DMS114 treated with DMSO at 0.1 percent for 48 hours (cell line): Measurements from ENCODE around the gene ZNF195.
"Not testable (repeated sequence)": the region's sequence is repeated elsewhere in the genome, so short reads cannot be mapped to it uniquely, and the experiment has no call there.

ENCODE experiments used
- DNase-seq: peaks from one replicate; lab custom pipeline; 2025; ENCODE audit not compliant: unreplicated experiment; lab: John Stamatoyannopoulos, UW

ZNF195 gene

DNA sequence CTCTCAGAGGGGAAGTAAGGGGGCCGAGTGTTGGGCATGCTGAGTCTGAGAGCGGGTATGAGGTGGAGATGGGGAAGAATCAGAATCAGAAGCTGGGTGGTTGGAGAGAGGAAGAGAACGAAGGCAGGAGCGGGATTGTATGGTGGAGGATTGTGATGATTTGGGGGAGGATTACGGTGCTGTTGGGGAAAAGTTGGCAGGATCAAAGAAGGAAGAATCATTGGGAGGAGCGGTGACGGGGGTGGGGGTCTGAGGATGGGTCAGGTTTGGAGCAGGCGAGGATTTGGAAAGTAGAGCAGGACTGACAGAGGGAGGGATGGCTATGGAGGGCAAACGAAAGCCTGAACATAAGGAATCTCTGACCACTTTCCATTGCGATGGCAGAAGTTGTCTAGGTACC, 22.1 kb downstream of the ZNF195 start:
- no peak for DNase-seq

- no peak for DNase-seq
Measured at GRCh38 chr11:3353066-3353465, 25.9 kb downstream of the ZNF195 start.

DNA sequence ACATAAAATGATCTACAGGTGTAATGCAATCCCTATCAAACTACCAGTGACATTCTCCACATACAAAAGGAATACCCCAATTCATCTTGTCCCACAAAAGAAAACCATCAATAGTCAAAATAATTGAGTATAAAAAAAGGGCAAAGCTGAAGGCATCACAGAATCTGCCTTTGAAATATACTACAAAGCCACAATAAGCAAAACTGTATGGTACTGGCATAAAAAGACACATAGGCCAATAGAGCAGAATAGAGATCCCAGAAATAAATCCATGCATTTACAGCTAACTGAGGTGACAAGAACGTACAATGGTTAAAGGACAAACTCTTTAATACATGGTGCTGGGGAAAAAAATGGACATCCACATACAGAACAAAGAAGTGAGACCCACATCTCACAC, 31.8 kb downstream of the ZNF195 start:
- DNase-seq, result no peak

DNA sequence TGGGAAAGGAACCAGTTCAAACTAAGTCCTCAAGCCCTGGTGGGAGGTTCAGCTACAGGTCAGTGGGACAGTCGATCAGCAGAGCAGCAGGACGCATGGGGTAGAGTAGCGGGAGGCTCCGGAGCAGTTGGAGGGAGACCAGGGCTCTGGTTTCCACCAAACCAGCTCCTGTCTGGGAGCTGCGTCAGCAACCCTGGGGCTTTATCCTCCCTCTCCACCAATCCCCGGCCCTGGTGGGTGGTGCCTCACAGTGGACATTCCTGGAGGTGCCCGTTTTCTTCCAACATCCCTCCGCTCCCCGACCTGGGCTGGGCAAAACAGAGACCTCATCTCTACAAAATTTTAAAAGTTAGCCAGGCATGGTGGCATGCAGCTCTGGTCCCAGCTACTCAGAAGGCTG, 32.4 kb downstream of the ZNF195 start:
- DNase-seq, result no peak

- DNase-seq, result no peak
Measured at GRCh38 chr11:3345736-3346135, 33.2 kb downstream of the ZNF195 start.

GRCh38 chr11:3344327-3345174, 34.4 kb downstream of the ZNF195 start:
- no peak for DNase-seq

GRCh38 chr11:3342709-3343108, 36.2 kb downstream of the ZNF195 start:
- no peak for DNase-seq

DNA sequence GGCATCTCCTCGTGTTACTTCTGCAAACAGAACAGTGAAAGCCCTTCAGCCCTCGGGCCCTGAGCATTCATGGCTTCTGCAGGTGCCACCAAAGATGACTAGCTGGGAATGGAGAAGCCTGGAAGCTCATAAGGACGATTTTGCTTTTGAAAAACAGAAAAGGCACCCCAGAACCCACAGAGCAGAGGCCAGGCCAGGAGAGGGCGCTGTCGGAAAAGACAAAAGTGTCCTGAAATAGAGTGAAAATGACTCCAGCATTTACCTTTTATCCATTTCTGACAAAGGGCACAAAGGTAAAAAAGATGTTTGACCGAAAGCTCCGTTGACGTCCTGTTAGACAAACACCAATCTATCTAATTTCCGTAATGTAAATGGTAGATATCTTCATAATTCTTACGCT, 37.6 kb downstream of the ZNF195 start:
- no peak for DNase-seq

DNA sequence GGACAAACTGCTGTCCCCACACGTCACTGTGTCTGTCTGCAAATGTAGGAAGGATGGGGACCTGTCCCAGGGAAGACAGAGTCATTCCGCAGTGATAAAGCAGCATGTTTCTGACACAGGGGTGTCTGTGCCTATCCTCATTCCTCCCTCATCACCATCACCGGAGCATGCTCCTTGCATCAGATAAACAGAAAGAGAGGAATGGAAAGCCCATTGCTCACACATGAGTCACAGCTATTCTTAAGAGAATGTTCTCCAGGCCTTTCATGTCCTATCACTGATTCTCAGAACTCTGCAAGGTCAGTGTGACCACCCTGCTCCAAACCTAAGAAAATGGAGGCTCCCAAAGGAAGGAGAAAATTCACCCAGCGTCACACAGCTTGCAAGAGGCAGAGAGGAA, 38.9 kb downstream of the ZNF195 start:
- DNase-seq, result no peak

DNA sequence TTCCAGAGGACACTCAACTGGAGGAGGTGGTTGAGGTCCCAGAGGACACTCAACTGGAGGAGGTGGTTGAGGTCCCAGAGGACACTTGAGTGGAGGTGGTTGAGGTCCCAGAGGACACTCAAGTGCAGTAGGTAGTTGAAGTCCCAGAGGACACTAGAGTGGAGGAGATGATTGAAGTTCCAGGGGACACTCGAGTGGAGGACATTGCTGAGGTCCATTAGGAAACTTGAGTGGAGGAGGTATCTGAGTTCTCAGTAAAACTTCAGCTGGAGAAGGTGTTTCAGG, 39.7 kb downstream of the ZNF195 start:
- DNase-seq, result no peak

- no peak for DNase-seq
Measured at GRCh38 chr11:3338569-3339339, 40.2 kb downstream of the ZNF195 start.

DNA sequence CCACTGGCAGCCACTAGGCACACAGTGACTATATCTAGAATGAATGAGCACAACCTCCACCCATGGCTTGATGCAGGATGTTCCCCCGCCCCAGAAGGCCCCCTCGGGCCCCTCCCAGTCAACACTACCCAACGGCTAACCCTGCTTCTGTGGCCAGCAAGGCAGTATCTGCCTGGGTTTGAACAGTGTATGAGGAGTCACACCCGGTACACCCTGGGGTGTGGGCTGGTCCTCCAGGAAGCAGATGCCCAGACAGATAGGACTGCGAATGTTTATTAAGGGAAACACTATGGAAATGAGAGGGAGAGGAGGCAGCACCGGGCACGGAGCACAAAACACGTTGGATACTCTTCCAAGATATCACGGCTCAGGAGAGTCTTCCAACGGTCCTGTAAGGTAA, 42.5 kb downstream of the ZNF195 start:
- DNase-seq, result not testable (repeated sequence)

DNA sequence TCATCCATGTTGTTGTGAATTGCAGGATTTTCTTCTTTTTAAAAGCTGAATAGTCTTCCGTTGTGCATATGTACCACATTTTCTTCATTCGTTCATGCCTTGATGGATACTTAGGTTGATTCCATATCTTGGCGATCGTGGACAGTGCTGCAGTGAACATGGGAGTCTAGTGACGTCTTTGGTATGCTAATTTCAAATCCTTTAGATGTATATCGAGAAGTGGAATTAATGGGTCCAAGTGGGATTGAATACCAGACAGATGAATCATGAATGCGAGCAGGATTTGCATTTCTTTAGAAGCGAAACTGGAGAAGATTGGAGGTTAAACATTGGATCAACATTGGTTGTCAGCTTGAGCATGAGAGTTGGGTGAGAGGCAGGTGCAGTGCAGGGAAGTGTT, 45.8 kb downstream of the ZNF195 start:
- not testable (repeated sequence) for DNase-seq

DNA sequence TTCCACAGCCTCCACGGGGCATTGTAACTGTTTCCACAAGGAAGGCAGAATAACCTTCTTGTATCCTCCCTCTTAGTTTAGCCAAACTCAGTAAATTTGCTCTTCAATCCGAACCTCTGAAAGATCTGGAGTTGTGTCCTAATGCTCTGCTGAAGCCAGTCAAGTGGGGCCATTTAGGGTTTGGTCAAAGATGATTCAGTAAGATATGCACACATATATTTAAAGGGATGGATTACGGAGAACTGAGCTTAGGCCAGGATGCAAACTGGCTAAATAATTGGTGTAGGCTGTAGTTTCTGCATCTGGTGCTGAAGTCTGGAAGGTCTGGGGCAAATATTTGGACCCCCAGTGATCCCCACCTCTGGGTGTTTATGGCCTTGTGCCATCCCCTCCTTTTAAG, 47.9 kb downstream of the ZNF195 start:
- DNase-seq, result not testable (repeated sequence)

DNA sequence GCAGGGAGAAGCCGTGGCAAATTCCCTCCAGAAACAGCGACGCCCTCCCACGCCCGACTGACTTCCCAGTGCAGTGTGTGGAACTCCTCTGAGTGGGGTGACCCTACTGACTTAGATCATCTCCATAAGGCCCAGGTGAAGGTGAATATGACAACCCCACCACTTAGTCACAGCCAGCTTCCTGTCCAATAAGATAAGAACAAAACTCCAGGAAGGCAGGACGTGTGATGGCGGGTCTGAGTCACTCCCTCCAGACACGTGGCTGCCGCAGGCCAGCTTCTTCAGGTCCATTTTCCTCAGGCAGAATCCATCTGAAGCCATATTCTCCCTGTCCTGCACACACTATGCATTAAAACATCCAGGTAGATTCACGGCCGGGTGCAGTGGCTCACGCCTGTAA, 48.9 kb downstream of the ZNF195 start:
- DNase-seq, result not testable (repeated sequence)

GRCh38 chr11:3328503-3328902, 50.4 kb downstream of the ZNF195 start:
- not testable (repeated sequence) for DNase-seq

GRCh38 chr11:3326450-3326849, 52.5 kb downstream of the ZNF195 start:
- not testable (repeated sequence) for DNase-seq

- DNase-seq, result not testable (repeated sequence)
Measured at GRCh38 chr11:3324724-3325123, 54.2 kb downstream of the ZNF195 start.
